Measurements from ENCODE around the gene RAPGEF6.
"Not testable (repeated sequence)": the region's sequence is repeated elsewhere in the genome, so short reads cannot be mapped to it uniquely, and the experiment has no call there.

Gene RAPGEF6

GRCh38 chr5:131384173-131384572 lies 250.9 kb downstream of the RAPGEF6 start:
- DNase-seq: no peak

DNA sequence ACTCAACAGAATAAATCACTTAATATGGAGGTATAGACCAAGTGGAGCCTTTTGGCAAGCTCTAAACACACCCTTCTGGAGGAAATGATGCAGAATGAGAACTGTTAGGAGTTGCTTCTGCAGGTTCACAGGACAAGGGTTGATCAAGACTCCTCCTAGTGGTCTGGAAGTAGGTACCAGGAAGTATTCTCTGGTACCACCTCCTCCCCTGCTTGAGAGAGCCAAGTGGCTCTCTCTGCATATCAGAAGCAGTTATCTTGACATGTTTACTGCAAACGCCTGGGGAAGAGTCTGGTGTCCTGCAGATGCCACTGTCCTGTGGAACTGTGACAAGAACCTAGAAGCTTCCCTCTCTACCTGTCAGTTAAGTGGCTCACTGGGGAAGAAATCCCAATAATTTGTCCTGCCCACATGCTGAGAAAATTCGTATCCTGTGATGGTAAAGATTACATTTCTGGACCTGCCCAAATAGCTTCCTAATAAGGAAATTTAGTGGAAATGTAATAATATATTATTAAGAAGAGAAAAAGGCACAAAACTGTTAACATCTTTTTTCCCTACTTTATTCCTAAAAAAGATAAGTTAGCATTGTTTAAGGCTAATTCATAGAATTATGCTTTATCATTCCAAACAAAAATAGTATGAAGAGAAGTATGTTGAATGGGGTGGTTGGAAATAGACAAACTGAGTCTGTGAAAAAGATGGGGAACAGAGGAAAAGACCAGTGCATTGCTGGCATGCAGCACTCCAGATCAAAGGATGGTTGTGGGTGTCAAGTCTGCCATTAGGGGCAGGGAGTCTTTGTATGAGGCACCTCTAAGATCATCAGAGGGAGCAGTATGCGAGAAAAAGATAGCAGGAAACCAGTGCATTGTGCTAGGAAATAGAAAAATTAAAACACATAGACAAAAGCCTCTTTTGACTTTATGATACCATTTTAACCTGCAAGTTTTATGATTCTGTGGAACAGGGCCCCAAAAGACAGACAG lies 252.3 kb downstream of the RAPGEF6 start:
- peak; percentile 83 for DNase-seq

DNA sequence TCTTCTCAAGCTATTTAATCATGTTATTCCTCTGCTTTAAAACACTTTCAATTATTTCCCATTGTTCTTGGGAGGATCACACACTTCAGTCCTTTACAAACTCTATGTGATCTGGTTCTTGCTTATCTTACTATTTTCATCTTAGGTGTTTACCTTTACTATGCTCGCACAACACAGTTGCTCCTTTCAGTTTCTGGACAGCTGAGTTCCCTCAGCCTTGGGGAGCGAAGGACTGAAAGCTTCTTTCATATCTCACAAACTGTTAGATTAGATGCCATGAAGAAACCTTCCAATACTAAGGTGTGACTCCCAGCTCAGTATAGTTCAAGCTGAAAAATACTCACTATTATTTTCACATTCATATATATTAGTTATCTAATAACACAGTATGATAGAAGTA lies 253.3 kb downstream of the RAPGEF6 start:
- no peak for DNase-seq

- no peak for DNase-seq
Observed at GRCh38 chr5:131381021-131381420, 254.0 kb downstream of the RAPGEF6 start.

GRCh38 chr5:131380238-131380637 lies 254.8 kb downstream of the RAPGEF6 start:
- not testable (repeated sequence) for DNase-seq

- DNase-seq: peak; percentile 90
Observed at GRCh38 chr5:131379723-131380122, 255.3 kb downstream of the RAPGEF6 start.

DNA sequence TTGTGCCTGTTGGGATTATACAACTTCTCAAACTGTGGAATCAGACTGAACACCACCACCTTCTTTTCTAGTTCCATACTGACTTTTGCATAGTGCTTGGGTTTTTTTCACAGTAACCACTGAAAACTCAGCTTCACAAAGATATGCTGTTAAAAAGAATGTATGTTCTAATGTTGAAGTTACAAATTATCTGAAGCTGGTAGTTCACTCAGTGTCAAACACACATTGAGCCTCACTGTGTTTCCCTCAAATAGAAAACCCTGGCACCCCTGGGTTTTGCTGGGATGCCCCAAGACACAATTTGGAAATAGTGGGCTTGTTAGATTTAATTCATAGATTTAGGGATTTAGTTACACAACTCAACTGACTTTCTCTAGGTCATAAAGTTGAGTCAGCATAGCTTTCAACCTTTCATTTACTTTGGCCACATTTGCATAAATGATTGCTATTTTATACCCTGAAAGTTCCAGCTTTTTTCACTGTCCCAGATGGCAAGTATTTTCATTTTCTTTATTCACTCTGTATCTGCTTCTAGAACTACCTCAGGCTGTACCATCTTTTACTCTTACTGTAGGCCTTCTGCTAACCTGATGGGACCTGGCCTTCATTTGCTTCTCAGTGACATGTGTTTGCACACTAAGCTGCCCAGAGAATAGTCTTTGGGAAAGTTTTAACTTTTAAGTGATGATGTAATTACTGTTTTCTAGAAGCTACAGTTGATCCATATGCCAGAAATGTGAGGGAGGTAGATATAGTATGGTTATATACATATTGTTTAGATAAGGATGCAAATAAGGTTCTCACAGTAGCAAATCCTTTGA lies 256.1 kb downstream of the RAPGEF6 start:
- peak; percentile 49 for DNase-seq

DNA sequence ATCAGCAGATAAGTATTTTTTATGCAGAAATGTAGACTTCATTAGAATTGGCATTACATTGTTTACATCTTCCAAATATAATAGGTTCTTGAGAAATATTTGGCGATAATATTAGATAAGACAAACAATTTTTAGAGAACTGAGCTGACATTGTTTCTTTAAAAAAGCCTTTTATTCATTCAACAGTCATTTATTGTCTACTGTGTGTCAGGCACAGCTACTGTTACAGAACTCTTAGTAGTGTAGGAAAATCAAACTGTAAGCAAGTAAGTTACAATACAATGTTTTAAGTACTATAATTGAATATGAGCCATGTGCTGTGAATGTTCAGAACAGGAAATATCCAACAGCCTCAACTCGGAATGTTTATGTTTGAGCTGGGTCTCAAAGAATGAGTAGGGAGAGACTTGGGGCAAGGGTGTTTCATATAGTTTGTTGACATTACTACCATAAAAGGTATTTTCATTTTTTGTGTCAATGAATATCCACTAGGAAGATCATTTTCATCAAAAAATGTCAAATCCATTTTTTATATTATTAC lies 257.2 kb downstream of the RAPGEF6 start:
- no peak for DNase-seq

DNA sequence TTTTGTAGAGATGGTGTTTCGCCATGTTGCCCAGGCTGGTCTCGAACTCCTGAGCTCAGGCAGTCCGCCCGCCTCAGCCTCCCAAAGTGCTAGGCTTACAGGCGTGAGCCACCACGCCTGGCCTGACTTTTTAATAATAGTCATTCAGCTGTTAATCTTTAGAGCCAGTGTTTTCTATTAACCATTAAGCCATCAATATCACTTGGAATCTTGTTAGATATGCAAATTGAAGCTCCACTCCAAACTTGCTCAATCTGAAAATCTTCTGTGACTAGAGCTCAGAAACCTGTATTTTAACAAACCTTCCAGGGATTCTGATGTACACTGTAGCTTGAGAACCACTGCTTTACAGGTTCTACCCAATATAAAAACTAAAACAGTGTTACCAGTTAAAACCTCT lies 257.7 kb downstream of the RAPGEF6 start:
- DNase-seq: no peak

DNA sequence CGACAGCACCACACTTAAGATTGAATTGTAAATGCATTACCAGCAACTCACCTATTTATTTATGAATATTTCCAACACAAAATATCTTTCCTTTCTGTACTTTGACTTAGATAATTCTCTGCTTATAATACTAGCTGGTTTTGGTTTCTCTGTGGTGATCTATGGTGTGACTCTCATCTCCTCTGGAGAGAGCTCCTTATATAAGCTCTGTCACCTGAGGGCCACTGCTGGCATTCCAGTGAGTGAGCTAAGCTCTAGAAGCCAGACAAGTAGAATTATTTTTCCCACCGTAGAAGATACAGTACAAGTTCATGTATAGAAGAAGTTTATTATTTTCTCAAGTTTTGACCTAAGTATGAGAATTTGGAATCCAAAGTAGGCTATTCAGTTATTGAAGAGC lies 259.7 kb downstream of the RAPGEF6 start:
- peak; percentile 29 for DNase-seq

Data from central memory CD4-positive, alpha-beta T cell (primary cell).